Spleen (tissue), 7 donors: ENCODE measurements around the gene SKIDA1.
"Not testable (repeated sequence)": the region's sequence is repeated elsewhere in the genome, so short reads cannot be mapped to it uniquely, and the experiment has no call there.

Experiments
- POLR2AphosphoS5 ChIP-seq, 3 donors: sonication (generic); formaldehyde crosslinking; IDR thresholded peaks; one replicate each; pipeline ENCODE4 v1.5.1; 2017; ENCODE audit warnings: antibody characterized with exemption in 3 of 3
- TF ChIP-seq, protein P1 (sequence below), 11 experiments: fragments of 200-600 bp in 7 of 11; fragments of 450-650 bp in 4 of 11; sonication (generic) in 4 of 11; IDR thresholded peaks in 8 of 11; conservative IDR thresholded peaks in 3 of 11; 1 replicate in 7 of 11; 2 replicates in 4 of 11; pipeline versions ENCODE4 v1.4.0 to v1.8.0; 2016 to 2021; ENCODE audit warnings: antibody characterized with exemption in 11 of 11, inconsistent platforms in 4 of 11, mild to moderate bottlenecking in 1 of 11
- donor health status: DM: no; HTN: no; CAD: no; lungs with moderate emphysema.
- donor health status: DM: no; HTN: no; CAD: no.
- donor health status: DM: no; HTN: no; CAD: no.

DNA sequence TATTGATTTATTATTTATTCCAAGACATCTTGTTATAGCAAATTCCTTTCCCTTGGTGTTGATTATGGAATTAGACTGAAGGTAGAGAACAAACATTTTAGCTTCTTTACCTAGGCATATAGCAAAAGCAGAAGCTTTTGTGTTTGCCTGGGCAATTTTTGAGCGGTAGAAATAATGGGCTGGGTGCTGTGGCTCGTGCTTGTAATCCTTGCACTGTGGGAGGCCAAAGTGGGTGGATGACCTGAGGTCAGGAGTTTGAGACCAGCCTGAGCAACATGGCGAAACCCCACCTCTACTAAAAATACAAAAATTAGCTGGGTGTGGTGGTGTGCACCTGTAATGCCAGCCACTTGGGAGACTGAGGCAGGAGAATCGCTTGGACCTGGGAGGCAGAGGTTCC lies 15.2 kb upstream of the SKIDA1 start:
- TF ChIP-seq POLR2AphosphoS5 (IDR thresholded peaks at IDR 0.05), result not testable (repeated sequence)
- TF ChIP-seq, protein P1, sequence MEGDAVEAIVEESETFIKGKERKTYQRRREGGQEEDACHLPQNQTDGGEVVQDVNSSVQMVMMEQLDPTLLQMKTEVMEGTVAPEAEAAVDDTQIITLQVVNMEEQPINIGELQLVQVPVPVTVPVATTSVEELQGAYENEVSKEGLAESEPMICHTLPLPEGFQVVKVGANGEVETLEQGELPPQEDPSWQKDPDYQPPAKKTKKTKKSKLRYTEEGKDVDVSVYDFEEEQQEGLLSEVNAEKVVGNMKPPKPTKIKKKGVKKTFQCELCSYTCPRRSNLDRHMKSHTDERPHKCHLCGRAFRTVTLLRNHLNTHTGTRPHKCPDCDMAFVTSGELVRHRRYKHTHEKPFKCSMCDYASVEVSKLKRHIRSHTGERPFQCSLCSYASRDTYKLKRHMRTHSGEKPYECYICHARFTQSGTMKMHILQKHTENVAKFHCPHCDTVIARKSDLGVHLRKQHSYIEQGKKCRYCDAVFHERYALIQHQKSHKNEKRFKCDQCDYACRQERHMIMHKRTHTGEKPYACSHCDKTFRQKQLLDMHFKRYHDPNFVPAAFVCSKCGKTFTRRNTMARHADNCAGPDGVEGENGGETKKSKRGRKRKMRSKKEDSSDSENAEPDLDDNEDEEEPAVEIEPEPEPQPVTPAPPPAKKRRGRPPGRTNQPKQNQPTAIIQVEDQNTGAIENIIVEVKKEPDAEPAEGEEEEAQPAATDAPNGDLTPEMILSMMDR (IDR thresholded peaks at IDR 0.05 in 8 of 11, conservative IDR thresholded peaks at IDR 0.05 in 3 of 11), result not testable (repeated sequence)
